CD4-positive, alpha-beta T cell (primary cell): ENCODE results near the gene FOXJ3. TPM values are rescaled to one million over a fixed set of nuclear protein-coding genes. Genes with fewer than 3 reads are reported as not detected.

Source experiments
- ATAC-seq: fragments of 200-7000 bp; cut with Tn5 transposase; one replicate; pipeline ENCODE4 v1.10.0; 2022; ENCODE audit warnings: mild to moderate bottlenecking; ENCODE audit not compliant: poor library complexity
- CTCF ChIA-PET: fragments of 350-600 bp; sonication (Branson Sonifier 250); formaldehyde crosslinking; loops from one replicate; lab custom pipeline; 2021; ENCODE audit warnings: antibody characterized with exemption, inconsistent platforms; lab: Charles Lee
- POLR2A ChIA-PET: fragments of 350-600 bp; sonication (Branson Sonifier 250); formaldehyde crosslinking; loops from one replicate; lab custom pipeline; 2021; ENCODE audit warnings: antibody characterized with exemption, inconsistent platforms; lab: Charles Lee
- DNase-seq, 14 experiments: peaks; one replicate each; pipeline ENCODE4 v3.0.0-alpha.2; 2013 to 2020; ENCODE audit warnings: mixed read lengths in 2 of 14
- H3K27ac ChIP-seq, 2 donors: one replicate each; pipeline versions ENCODE4 v1.5.1 to v1.7.0; 2013; ENCODE audit warnings: low read length in 2 of 2, low read depth in 1 of 2, mild to moderate bottlenecking in 1 of 2
- H3K27me3 ChIP-seq, 2 experiments: 1 replicate in 1 of 2; 2 replicates in 1 of 2; pipeline versions ENCODE4 v1.6.1 to v1.7.0; 2013; ENCODE audit warnings: low read length in 2 of 2, control low read depth in 1 of 2, mild to moderate bottlenecking in 1 of 2, moderate library complexity in 1 of 2; ENCODE audit not compliant: insufficient read depth in 2 of 2, control insufficient read depth in 1 of 2
- H3K36me3 ChIP-seq: one replicate; pipeline ENCODE4 v1.6.1; 2013; ENCODE audit warnings: low read length, control low read depth; ENCODE audit not compliant: insufficient read depth
- H3K4me1 ChIP-seq: one replicate; pipeline ENCODE4 v1.6.1; 2013; ENCODE audit warnings: low read length, control low read depth; ENCODE audit not compliant: insufficient read depth
- H3K4me3 ChIP-seq: one replicate; pipeline ENCODE4 v1.5.1; 2013; ENCODE audit warnings: mild to moderate bottlenecking, low read length, moderate library complexity
- H3K9me3 ChIP-seq, 2 experiments: 1 replicate in 1 of 2; 2 replicates in 1 of 2; pipeline versions ENCODE4 v1.6.1 to v1.7.0; 2013; ENCODE audit warnings: low read length in 2 of 2, mild to moderate bottlenecking in 2 of 2, control low read depth in 1 of 2, moderate library complexity in 1 of 2; ENCODE audit not compliant: control insufficient read depth in 1 of 2, insufficient read depth in 1 of 2
- H3K27ac Mint-ChIP-seq: one replicate; pipeline ENCODE4 v1.8.0; 2020; ENCODE audit warnings: mixed read lengths
- H3K27me3 Mint-ChIP-seq: one replicate; pipeline ENCODE4 v1.8.0; 2021; ENCODE audit warnings: mixed read lengths
- H3K36me3 Mint-ChIP-seq: one replicate; pipeline ENCODE4 v1.8.0; 2021; ENCODE audit warnings: low read depth, mixed read lengths
- H3K4me1 Mint-ChIP-seq: one replicate; pipeline ENCODE4 v1.8.0; 2021; ENCODE audit warnings: low read depth, mixed read lengths
- H3K4me3 Mint-ChIP-seq: one replicate; pipeline ENCODE4 v1.8.0; 2020; ENCODE audit warnings: mild to moderate bottlenecking, mixed read lengths
- H3K9me3 Mint-ChIP-seq: one replicate; pipeline ENCODE4 v1.8.0; 2020; ENCODE audit warnings: mixed read lengths
- intact Hi-C, 2 experiments: fragments of 100-400 bp; cut with DNase I in 1 of 2; cut with micrococcal nuclease in 1 of 2; formaldehyde crosslinking; loops; one replicate each; pipeline versions ENCODE4 v1.15.1 to v1.9.0; 2023 to 2025; cut with DNase I, micrococcal nuclease
- total RNA-seq, 174 experiments: library from RNA in 2 of 174; stranded (reverse) in 2 of 174; gene quantifications; one replicate each; pipeline ENCODE4 v1.2.3 and lab custom pipeline; 2021 to 2026
- TF ChIP-seq, protein P1 (sequence below): fragments of 200-600 bp; IDR thresholded peaks from one replicate; pipeline ENCODE4 v1.8.0; 2022; ENCODE audit warnings: antibody characterized with exemption, mild to moderate bottlenecking

Gene FOXJ3
- total RNA-seq, 2 experiments from 2014 or later, result 73.1 to 74.9 TPM

DNA sequence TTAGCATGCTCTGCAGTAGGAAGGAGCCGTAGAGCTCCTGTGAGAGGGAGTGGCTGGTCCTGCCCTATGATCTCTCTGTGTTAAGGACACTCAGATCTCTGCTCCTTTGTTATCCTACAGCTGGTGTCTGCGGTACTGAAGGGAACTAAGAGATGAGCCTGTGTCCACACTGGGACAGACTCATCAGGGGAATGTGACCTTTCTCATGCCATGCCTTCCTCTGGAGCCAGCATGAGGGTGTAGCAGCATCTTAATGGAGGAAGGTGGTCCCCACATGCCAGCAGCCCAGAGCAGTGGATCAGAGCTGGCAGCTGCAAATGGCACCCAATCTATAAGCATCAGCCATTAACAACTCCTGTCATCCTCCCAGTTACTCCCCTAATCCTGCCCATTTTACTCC is 206.5 kb downstream of the FOXJ3 start:
- TF ChIP-seq, protein P1, sequence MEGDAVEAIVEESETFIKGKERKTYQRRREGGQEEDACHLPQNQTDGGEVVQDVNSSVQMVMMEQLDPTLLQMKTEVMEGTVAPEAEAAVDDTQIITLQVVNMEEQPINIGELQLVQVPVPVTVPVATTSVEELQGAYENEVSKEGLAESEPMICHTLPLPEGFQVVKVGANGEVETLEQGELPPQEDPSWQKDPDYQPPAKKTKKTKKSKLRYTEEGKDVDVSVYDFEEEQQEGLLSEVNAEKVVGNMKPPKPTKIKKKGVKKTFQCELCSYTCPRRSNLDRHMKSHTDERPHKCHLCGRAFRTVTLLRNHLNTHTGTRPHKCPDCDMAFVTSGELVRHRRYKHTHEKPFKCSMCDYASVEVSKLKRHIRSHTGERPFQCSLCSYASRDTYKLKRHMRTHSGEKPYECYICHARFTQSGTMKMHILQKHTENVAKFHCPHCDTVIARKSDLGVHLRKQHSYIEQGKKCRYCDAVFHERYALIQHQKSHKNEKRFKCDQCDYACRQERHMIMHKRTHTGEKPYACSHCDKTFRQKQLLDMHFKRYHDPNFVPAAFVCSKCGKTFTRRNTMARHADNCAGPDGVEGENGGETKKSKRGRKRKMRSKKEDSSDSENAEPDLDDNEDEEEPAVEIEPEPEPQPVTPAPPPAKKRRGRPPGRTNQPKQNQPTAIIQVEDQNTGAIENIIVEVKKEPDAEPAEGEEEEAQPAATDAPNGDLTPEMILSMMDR, result no peak
- Histone ChIP-seq H3K36me3 (no peaks in the 10 kb centered on the region), H3K27ac (no peak overlapping the region), H3K9me3 (no peaks in the 10 kb centered on the region), H3K4me1 (no peaks in the 10 kb centered on the region), H3K4me3 (no peak overlapping the region), H3K27me3 (no peaks in the 10 kb centered on the region)
- ChIA-PET POLR2A (no interaction called here), CTCF (no interaction called here)
- intact Hi-C loops, result no loop called here
- Mint-ChIP-seq H3K9me3 (no peaks in the 10 kb centered on the region), H3K4me3 (no peak overlapping the region), H3K36me3 (no peaks in the 10 kb centered on the region), H3K27ac (no peak overlapping the region), H3K27me3 (peaks cover 8% of the 10 kb centered on the region), H3K4me1 (no peaks in the 10 kb centered on the region)
- DNase-seq, result no peak
- ATAC-seq, result no peak

DNA sequence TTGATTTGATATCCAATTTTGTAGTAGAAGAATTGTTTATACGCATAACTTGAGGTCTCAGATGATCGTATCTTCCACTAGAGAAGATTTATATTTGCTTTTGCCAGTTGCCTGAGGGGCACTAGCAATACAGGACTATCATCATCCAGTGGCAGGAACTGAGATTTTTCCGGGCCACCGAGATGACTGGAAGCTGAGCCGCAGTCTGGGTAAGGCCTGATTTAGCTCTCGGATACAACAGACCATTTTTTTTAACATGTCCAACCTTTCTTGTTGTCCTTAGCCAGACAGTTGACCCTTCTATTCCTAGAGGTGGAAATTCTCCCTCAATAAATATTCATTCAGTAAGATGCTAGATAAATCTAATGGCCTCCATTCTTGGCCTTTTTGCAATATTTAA is 207.3 kb downstream of the FOXJ3 start:
- H3K27ac ChIP-seq, result no peak overlapping the region
- Mint-ChIP-seq H3K27ac (no peak overlapping the region), H3K36me3 (no peaks in the 10 kb centered on the region), H3K27me3 (peaks cover 8% of the 10 kb centered on the region), H3K4me1 (no peaks in the 10 kb centered on the region), H3K4me3 (no peak overlapping the region), H3K9me3 (no peaks in the 10 kb centered on the region)
- H3K4me1 ChIP-seq, result no peaks in the 10 kb centered on the region
- H3K27me3 ChIP-seq, result no peaks in the 10 kb centered on the region
- no peak for ATAC-seq
- intact Hi-C loops, result no loop called here
- CTCF ChIA-PET, result no interaction called here
- H3K36me3 ChIP-seq, result no peaks in the 10 kb centered on the region
- POLR2A ChIA-PET, result interaction anchor here (0.6 kb wide), 1 partner anchor 1735 kb away, joined by 3 read pairs; no protein-coding TSS in a partner anchor
- H3K4me3 ChIP-seq, result no peak overlapping the region
- DNase-seq, result no peak
- H3K9me3 ChIP-seq, result no peaks in the 10 kb centered on the region
- TF ChIP-seq, protein P1, result no peak

Other genes starting within 250 kb of the FOXJ3 start
- gene GUCA2B, start 181.8 kb downstream of the FOXJ3 start, total RNA-seq, result not detected
- gene GUCA2A, start 170.5 kb downstream of the FOXJ3 start, total RNA-seq, result not detected
- under 1 TPM in 1 of 2 experiments, not detected in 1; 0.11 TPM for gene RIMKLA, start 45.6 kb upstream of the FOXJ3 start, total RNA-seq
- gene ZMYND12, start 120.8 kb upstream of the FOXJ3 start, total RNA-seq, result under 1 TPM; 0.58 to 0.70 TPM
- 10 to 100 TPM; 39.7 to 40.4 TPM for gene PPCS, start 121.3 kb upstream of the FOXJ3 start, total RNA-seq
- gene CCDC30, start 128.1 kb upstream of the FOXJ3 start, total RNA-seq, result 1 to 10 TPM; 1.2 to 1.3 TPM